Spinal cord (tissue), 10 donors: ENCODE results near the gene TIAM2. TPM values are rescaled to one million over a fixed set of nuclear protein-coding genes. Genes with fewer than 3 reads are reported as not detected.
A peak's percentile ranks its signal among the peaks of the same experiment; 100 is the strongest.

Experiments used
- DNase-seq, 6 donors: peaks; one replicate each; pipeline versions ENCODE4 v3.0.0 to v3.0.0-alpha.2; 2013 to 2015; ENCODE audit warnings: low spot score in 6 of 6, low read depth in 4 of 6
- H3K27ac ChIP-seq: one replicate; pipeline ENCODE4 v1.5.1; 2013; ENCODE audit warnings: low read depth, low read length, control low read depth
- H3K27me3 ChIP-seq: one replicate; pipeline ENCODE4 v1.6.1; 2013; ENCODE audit warnings: low read length; ENCODE audit not compliant: control insufficient read depth, insufficient read depth
- H3K36me3 ChIP-seq: one replicate; pipeline ENCODE4 v1.6.1; 2013; ENCODE audit warnings: low read length; ENCODE audit not compliant: control insufficient read depth, insufficient read depth
- H3K4me1 ChIP-seq: one replicate; pipeline ENCODE4 v1.6.1; 2013; ENCODE audit warnings: low read length; ENCODE audit not compliant: control insufficient read depth, insufficient read depth
- H3K4me3 ChIP-seq: one replicate; pipeline ENCODE4 v1.5.1; 2013; ENCODE audit warnings: low read depth, low read length, control low read depth
- H3K9me3 ChIP-seq: one replicate; pipeline ENCODE4 v1.6.1; 2013; ENCODE audit warnings: low read length; ENCODE audit not compliant: control insufficient read depth, insufficient read depth
- WGBS: methylation state at CpG from one replicate; pipeline ENCODE4 v1.1.5; 2013; ENCODE audit warnings: missing lambda C conversion rate; ENCODE audit not compliant: insufficient coverage; 5-methylcytosine and 5-hydroxymethylcytosine counted together
- polyA plus RNA-seq, 2 donors: library from polyadenylated mRNA; unstranded; fragments of 120-200 nt; gene quantifications; one replicate each; pipeline ENCODE4 v1.2.1, GENCODE V29; 2013; ENCODE audit not compliant: insufficient read length in 2 of 2
- total RNA-seq, 2 donors: library from RNA; depleted of rRNA in 1 of 2; stranded (reverse); fragments of 120-200 nt in 1 of 2; fragments of >200 nt in 1 of 2; gene quantifications; one replicate each; pipeline versions ENCODE4 v1.2.3 to v1.2.4, GENCODE V29; 2013 to 2014
- donor health status: healthy.

The TIAM2 gene
- total and polyA plus RNA-seq, 4 donors: 15.6 to 25.7 (median 19.5) TPM

DNA sequence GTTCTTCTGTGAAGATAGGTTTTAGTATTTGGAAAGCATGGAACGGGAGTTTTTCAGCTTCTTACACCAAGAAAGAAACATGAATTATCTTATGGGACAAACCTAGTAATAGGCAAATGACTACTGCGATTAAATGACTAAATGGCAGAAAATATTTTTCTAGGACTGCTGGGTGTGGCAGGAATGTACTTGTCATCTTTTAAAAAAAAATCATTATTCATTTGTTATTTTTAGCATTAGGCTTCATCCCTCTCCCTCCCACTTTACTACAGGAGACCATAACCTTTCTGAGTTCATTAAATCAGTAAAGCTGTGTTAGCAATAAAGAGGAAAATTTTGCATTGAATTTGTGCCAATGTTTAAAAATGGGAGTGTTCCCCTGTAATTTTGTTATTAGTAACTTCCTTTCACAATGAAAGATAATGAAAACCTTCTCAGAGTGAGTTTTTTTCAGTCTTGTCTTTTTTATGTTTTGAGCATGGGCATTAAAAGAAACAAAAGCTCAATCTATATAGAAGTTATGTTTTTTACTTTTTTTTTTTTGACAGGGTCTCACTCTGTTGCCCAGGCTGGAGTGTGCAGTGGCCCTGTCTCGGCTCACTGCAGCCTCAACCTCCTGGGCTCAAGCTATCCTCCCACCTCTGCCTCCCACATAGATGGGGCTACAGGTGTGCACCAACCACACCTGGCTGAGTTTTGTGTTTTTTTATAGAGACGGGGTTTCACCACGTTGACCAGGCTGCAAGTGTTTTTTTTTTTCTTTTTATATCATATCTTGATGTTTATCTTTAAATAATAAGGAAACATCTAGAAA, 163.1 kb downstream of the TIAM2 start:
- Histone ChIP-seq H3K4me1 (peaks cover 8% of the 10 kb centered on the region), H3K36me3 (no peaks in the 10 kb centered on the region), H3K27me3 (no peaks in the 10 kb centered on the region), H3K4me3 (no peak overlapping the region), H3K9me3 (no peaks in the 10 kb centered on the region), H3K27ac (no peak overlapping the region)
- 100% methylated on average over 1 of the region's 5 CpGs for WGBS
- DNase-seq: no peak

DNA sequence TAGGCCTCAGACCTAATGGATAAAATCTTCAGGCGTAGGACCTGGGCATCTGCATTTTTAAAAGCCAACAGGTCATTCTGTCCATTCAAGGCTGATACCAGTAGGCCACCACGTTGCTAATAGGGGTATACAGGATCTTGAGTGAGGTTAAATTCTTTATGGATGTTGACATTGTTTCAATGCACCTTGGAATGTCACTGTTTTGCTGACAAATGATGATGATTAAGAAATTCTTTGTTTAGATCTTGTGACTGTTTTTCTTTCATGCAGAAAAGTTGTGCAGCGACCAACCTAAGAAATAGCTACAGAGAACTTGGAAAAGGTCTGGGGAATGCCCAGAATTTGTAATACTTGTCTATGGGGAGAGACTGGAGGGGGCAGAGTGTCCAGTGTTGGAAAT, 167.6 kb downstream of the TIAM2 start:
- WGBS: 88% methylated on average over 3 of the region's 3 CpGs

DNA sequence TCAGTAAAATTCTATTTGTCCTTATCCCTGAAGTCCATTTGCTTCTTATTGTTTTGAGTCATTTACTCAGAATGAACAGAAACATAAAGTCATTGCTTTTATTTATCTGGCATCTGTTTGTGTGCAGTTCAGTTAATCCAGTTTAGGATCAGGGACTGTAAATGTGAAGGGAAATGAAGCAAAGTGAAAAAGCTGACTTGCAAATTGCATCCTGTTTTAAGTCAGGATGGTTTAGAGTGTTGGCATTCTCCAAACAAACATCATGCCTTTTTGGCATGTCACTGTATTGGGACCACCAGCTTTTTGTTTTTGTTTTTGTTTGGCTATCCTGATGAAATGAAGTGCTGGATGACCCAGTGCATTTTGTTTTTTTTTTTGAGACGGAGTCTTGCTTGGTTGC, 168.5 kb downstream of the TIAM2 start:
- no peaks in the 10 kb centered on the region for H3K27me3 ChIP-seq
- no peak overlapping the region for H3K4me3 ChIP-seq
- no peaks in the 10 kb centered on the region for H3K9me3 ChIP-seq
- H3K36me3 ChIP-seq: peaks cover 6% of the 10 kb centered on the region
- H3K4me1 ChIP-seq: no peaks in the 10 kb centered on the region
- no CpG with 5 or more reads among the region's 1 CpG for WGBS
- no peak overlapping the region for H3K27ac ChIP-seq
- no peak for DNase-seq

More for the DNA sequence above, 167.6 kb downstream of the TIAM2 start:
- H3K9me3 ChIP-seq: no peaks in the 10 kb centered on the region
- H3K4me3 ChIP-seq: no peak overlapping the region
- no peaks in the 10 kb centered on the region for H3K27me3 ChIP-seq
- no peak overlapping the region for H3K27ac ChIP-seq
- DNase-seq: no peak
- H3K4me1 ChIP-seq: no peaks in the 10 kb centered on the region
- peaks cover 6% of the 10 kb centered on the region for H3K36me3 ChIP-seq

DNA sequence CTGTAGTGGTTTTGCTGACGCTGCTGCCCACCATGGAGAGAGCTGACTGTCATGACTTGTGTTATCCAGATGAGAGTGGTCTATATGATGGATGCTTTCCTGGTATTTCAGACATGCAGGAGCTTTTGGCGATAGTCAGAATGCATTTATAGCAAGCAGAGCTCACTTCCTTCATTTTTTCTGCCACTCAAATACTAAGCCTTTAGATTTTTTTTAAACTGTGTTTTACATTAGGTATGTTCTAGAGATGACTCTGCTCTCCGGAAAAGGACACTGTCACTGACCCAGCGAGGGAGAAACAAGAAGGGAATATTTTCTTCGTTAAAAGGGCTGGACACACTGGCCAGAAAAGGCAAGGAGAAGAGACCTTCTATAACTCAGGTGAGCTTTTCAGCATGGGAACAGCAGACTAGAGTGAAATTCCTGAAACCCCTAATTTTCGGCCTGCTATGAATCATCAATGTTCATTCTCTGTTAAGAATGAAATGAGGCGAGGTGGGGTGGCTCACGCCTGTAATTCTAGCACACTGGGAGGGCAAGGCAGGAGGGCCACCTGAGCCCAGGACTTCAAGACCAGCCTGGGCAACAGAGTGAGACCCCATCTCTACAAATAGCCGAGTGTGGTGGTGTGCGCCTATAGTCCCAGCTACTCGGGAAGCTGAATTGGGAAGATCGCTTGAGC, 170.1 kb downstream of the TIAM2 start:
- Histone ChIP-seq H3K36me3 (peaks cover 6% of the 10 kb centered on the region), H3K4me3 (no peak overlapping the region), H3K4me1 (no peaks in the 10 kb centered on the region), H3K9me3 (no peaks in the 10 kb centered on the region), H3K27ac (no peak overlapping the region), H3K27me3 (no peaks in the 10 kb centered on the region)
- 95% methylated on average over 11 of the region's 12 CpGs for WGBS
- no peak for DNase-seq

DNA sequence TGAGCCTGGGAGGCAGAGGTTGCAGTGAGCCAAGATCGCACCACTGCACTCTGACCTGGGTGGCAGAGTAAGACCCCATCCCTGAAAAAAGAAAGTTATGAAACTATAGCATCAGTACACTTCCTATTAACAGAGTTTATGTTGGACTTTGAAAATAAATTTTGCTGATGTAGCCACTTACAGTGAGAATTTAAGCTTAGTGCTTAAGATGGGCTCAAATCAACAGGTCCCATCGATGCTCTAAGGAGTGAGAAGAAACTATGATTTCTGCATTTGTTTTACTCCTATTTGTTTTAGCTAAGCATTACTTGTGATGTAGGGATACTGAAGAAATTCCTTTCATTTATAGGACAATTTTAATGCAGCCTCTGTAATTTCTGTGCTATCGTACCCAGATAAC, 175.4 kb downstream of the TIAM2 start:
- Histone ChIP-seq H3K4me3 (no peak overlapping the region), H3K36me3 (peaks cover under 1% of the 10 kb centered on the region), H3K27me3 (no peaks in the 10 kb centered on the region), H3K9me3 (no peaks in the 10 kb centered on the region), H3K4me1 (peaks cover 18% of the 10 kb centered on the region), H3K27ac (no peak overlapping the region)
- no peak for DNase-seq
- WGBS: no CpG with 5 or more reads among the region's 3 CpGs

DNA sequence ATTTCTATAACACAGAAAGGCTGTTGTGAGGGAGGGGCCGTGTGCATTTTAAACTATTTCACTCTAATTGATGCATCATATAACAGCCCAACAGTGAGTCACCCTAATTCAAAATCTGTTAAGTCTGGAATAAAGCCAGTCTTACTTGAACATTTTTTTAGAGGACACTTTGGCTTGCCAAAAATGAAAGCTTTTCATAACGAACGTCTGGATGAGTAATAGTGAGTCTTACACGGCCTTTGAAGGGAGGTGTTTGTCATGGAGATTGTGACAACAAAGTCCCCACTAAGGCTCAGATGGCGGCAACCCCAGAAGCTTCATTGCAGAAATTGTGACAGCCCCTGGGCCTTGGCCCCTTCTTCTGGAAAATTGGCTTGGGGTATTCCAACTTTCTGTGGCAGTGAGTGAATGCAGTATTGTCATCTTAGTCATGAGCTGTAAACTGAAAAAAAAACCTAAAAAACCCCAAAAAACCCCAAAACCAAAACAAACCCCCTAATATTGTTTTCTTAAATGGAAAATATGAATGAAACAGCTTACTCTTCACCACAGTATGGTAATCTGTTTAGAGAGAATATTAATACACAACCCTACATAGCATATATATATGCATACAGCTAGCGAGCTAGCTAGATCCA, 176.1 kb downstream of the TIAM2 start:
- H3K36me3 ChIP-seq: no peaks in the 10 kb centered on the region
- no peak overlapping the region for H3K4me3 ChIP-seq

DNA sequence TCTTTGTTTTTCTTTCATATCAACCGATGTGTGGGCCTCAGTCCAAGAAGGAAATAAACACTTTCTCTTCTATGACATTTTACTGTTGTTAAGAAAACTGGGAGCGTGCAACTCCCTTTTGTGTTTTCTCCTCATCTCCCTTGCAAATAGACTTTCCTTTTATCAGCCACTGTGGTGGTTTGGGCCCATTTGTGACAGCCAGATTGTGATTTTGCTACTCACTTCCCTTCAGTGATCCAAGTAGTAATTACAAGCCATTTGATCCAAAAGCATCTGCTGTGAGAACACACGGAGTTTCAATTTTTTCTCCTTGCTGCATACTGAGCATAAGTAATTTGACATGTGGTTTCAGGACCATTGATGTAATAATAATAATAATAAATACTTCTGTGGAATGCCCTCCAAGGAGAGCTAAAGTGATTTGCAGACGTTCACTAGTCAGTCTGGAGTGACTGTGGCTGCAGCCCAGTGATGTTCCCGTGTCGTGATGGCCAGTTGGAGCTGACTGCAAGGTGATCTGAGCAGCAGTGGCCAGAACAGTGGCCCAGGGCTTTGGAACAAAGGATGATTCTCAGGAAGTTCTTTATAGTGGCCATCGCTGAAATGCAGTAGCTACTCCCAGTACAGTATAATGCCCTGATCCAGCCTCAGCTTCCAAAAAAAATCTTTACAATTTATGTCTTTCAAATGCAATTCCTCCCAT, 176.8 kb downstream of the TIAM2 start:
- H3K36me3 ChIP-seq: no peaks in the 10 kb centered on the region
- no peak overlapping the region for H3K4me3 ChIP-seq
- no peaks in the 10 kb centered on the region for H3K9me3 ChIP-seq
- peak in 2 of 6 donors; percentile 94 to 96 for DNase-seq
- peak overlapping the region; percentile 58 for H3K27ac ChIP-seq
- no peaks in the 10 kb centered on the region for H3K27me3 ChIP-seq
- peaks cover 18% of the 10 kb centered on the region for H3K4me1 ChIP-seq
- 15% methylated on average over 4 of the region's 7 CpGs for WGBS

More for the DNA sequence above, 176.1 kb downstream of the TIAM2 start:
- DNase-seq: peak in 2 of 6 donors; percentile 60 to 93
- H3K27ac ChIP-seq: peak overlapping the region; percentile 58
- 11% methylated on average over 4 of the region's 6 CpGs for WGBS
- H3K9me3 ChIP-seq: no peaks in the 10 kb centered on the region
- no peaks in the 10 kb centered on the region for H3K27me3 ChIP-seq
- H3K4me1 ChIP-seq: peaks cover 18% of the 10 kb centered on the region

DNA sequence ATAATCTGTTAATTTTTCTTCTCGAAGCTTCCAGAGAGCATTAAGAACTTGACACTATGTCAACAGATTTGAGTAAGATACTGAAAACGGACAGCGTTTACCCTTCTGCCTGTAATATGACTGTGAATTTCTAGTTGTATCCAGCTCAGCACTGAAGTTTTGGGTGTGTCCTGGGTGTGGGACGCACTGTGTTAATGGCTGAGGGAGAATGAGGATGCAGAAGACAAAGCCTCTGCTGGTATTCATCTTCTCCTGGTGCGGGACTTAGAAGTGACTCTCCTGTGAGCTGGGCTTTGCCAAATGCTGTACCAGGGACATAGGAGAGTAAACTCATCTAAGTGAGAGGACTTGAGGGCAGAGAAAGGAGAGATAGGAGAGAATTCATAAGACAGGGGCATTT, 178.4 kb downstream of the TIAM2 start:
- H3K36me3 ChIP-seq: no peaks in the 10 kb centered on the region
- H3K9me3 ChIP-seq: no peaks in the 10 kb centered on the region
- 96% methylated on average over 5 of the region's 5 CpGs for WGBS
- no peak overlapping the region for H3K27ac ChIP-seq
- peaks cover 18% of the 10 kb centered on the region for H3K4me1 ChIP-seq
- no peak overlapping the region for H3K4me3 ChIP-seq
- H3K27me3 ChIP-seq: no peaks in the 10 kb centered on the region
- DNase-seq: no peak

DNA sequence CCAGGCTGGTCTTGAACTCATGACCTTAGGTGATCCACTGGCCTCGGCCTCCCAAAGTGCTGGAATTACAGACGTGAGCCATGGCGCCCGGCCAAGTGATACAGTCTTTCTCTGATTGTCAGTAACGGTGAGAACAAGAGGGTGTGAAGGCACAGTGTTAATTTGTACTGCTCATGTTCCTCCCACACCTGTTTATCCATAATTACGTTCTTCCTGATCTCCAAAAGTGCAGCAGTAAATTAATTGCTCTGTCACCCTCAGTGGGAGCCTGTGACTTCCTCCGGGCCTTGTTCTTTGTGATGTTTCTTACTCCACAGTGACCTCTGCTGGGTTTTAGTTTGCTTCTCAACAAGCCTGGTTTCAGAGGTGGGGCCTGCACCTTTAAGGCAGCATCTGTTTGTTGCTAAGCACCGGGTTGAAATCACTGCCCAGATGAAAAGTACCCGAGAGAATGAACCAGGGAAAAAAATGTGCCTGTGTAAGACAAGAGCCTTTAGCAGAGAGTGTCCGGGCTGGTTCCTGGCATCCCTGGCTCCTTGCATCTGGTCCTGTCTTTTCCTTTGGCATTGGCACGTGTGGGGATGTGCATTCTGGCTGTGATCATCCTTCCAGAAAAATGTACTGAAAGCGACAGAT, 179.6 kb downstream of the TIAM2 start:
- Histone ChIP-seq H3K9me3 (no peaks in the 10 kb centered on the region), H3K27ac (no peak overlapping the region), H3K36me3 (no peaks in the 10 kb centered on the region), H3K4me1 (peaks cover 18% of the 10 kb centered on the region), H3K4me3 (no peak overlapping the region), H3K27me3 (no peaks in the 10 kb centered on the region)
- peak; percentile 76 to 98 (median 85) for DNase-seq
- WGBS: 19% methylated on average over 7 of the region's 12 CpGs
